Measurements from ENCODE around the gene CHDH. TPM values are rescaled to one million over a fixed set of nuclear protein-coding genes. Genes with fewer than 3 reads are reported as not detected.

Gene CHDH
- total RNA-seq, 1 experiment from 2014 or later: 5.1 TPM

GRCh38 chr3:53803816-53804695 lies 42.2 kb downstream of the CHDH start:
- ChIA-PET CTCF (no interaction called here), POLR2A (ENCODE audit: unreplicated experiment) (no interaction called here)
- Histone ChIP-seq H3K9me3 (ENCODE audit: low read length) (no peaks in the 10 kb centered on the region), H3F3A (ENCODE audit: low read length, unreplicated experiment) (no peaks in the 10 kb centered on the region), H3K79me2 (ENCODE audit: low read length) (no peaks in the 10 kb centered on the region), H3K27me3 (ENCODE audit: low read length) (peaks cover 89% of the 10 kb centered on the region), H3K36me3 (ENCODE audit: low read depth, low read length) (no peaks in the 10 kb centered on the region), H3K9me2 (replicated peaks; ENCODE audit: low read length) (no peaks in the 10 kb centered on the region), H2AFZ (ENCODE audit: low read length) (no peak overlapping the region), H4K20me1 (ENCODE audit: low read length) (no peaks in the 10 kb centered on the region), H3K4me1 (ENCODE audit: insufficient read depth, low read length) (no peaks in the 10 kb centered on the region), H3K4me2 (ENCODE audit: low read length) (no peak overlapping the region), H3K4me3 (ENCODE audit: low read length) (no peak overlapping the region), H3K9ac (ENCODE audit: low read length) (no peak overlapping the region), H3K27ac (ENCODE audit: low read length) (no peak overlapping the region)
- ATAC-seq (no peak), DNase-seq (no peak)
- intact Hi-C loops (cut with micrococcal nuclease): no loop called here
- no peak for TF ChIP-seq EZH2phosphoT487 (IDR thresholded peaks at IDR 0.05; ENCODE audit: borderline replicate concordance, low read length)
- no TSS peak for BruUV-seq (replicated peaks)

DNA sequence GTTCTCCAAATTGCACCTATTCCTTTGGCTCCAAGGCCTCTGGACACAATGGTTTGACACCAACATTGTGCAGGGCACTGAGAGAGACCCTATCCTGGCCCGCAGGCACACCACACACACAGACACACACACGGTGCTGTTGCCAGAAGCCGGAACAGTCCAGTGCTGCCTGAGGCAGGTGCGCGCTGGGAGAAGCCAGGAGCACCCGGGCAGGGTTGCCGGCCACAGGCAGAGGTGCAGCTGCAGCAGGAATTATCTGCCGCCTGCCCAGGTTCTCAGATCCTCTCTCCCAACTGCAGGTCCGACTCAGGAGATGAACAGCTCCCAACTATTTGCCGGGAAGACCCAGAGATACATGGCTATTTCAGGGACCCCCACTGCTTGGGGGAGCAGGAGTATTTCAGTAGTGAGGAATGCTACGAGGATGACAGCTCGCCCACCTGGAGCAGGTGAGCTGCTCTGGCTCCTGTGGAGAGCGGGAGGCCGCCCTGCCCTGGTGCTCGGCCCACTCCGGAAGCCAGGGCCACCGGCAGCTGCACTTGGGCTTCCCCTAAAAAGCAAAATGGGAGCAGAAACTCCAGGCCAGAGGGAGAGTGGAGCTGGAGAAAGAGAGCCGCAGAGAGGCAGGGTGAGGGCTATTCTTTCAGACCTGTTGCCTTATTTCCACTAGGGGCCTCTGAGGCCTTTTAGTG lies 42.9 kb downstream of the CHDH start:
- H4K20me1 ChIP-seq (ENCODE audit: low read length): no peaks in the 10 kb centered on the region
- no peaks in the 10 kb centered on the region for H3K36me3 ChIP-seq (ENCODE audit: low read depth, low read length)
- no peak overlapping the region for H3K4me2 ChIP-seq (ENCODE audit: low read length)
- no peaks in the 10 kb centered on the region for H3F3A ChIP-seq (ENCODE audit: low read length, unreplicated experiment)
- no peak overlapping the region for H2AFZ ChIP-seq (ENCODE audit: low read length)
- H3K9me3 ChIP-seq (ENCODE audit: low read length): no peaks in the 10 kb centered on the region
- DNase-seq (no peak), ATAC-seq (no peak)
- no peak for TF ChIP-seq EZH2 (IDR thresholded peaks at IDR 0.05; ENCODE audit: low read length, unreplicated experiment)
- TF ChIP-seq CTCF (conservative IDR thresholded peaks at IDR 0.05; ENCODE audit: low read depth, low read length): no peak
- TF ChIP-seq EZH2phosphoT487 (IDR thresholded peaks at IDR 0.05; ENCODE audit: borderline replicate concordance, low read length): no peak
- no peaks in the 10 kb centered on the region for H3K4me1 ChIP-seq (ENCODE audit: insufficient read depth, low read length)
- H3K27me3 ChIP-seq (ENCODE audit: low read length): peaks cover 86% of the 10 kb centered on the region
- intact Hi-C loops (cut with micrococcal nuclease): no loop called here
- H3K4me3 ChIP-seq (ENCODE audit: low read length): no peak overlapping the region
- no peaks in the 10 kb centered on the region for H3K79me2 ChIP-seq (ENCODE audit: low read length)
- no peak overlapping the region for H3K9ac ChIP-seq (ENCODE audit: low read length)
- H3K27ac ChIP-seq (ENCODE audit: low read length): no peak overlapping the region
- BruUV-seq (replicated peaks): no TSS peak
- POLR2A ChIA-PET (ENCODE audit: unreplicated experiment): no interaction called here
- CTCF ChIA-PET: no interaction called here
- no peaks in the 10 kb centered on the region for H3K9me2 ChIP-seq (replicated peaks; ENCODE audit: low read length)

DNA sequence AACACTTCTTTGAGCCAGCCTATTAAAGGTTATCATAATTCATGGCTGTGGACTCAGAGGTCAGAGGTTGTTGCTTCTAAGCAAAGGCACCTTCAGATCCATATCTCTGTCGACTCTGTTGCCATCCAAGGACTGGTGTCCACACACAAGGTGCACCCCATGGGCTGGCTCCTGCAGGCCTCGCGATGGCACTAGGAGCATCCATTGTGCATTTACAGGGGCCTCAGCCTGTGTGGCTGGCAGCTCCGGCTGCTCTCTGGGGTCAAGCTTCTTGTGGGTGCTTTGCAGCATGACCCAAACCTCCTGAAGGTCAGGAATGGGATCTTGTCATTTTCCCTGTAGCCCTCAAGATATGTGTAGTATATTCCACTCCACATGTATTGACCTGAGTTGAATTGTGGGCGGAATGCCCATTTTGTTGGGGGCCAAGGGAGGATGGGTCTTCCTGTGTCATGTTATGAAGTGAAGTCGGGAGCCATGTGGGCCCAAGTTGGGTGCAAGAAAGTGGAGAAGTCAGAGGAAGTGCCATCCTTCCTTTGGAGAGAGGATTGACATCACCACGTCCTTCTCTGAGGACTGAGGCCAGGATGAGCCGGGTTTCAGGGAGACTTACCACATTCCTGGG lies 43.9 kb downstream of the CHDH start:
- CTCF ChIA-PET: no interaction called here

More for the DNA sequence above, 43.9 kb downstream of the CHDH start:
- Histone ChIP-seq H3K9me2 (replicated peaks; ENCODE audit: low read length) (no peaks in the 10 kb centered on the region), H3K4me1 (ENCODE audit: insufficient read depth, low read length) (no peaks in the 10 kb centered on the region), H3F3A (ENCODE audit: low read length, unreplicated experiment) (no peaks in the 10 kb centered on the region), H3K9ac (ENCODE audit: low read length) (no peak overlapping the region), H3K36me3 (ENCODE audit: low read depth, low read length) (no peaks in the 10 kb centered on the region), H3K27me3 (ENCODE audit: low read length) (peaks cover 82% of the 10 kb centered on the region), H3K4me3 (ENCODE audit: low read length) (no peak overlapping the region), H3K9me3 (ENCODE audit: low read length) (no peaks in the 10 kb centered on the region), H3K27ac (ENCODE audit: low read length) (no peak overlapping the region), H4K20me1 (ENCODE audit: low read length) (no peaks in the 10 kb centered on the region), H2AFZ (ENCODE audit: low read length) (no peak overlapping the region), H3K4me2 (ENCODE audit: low read length) (no peak overlapping the region), H3K79me2 (ENCODE audit: low read length) (no peaks in the 10 kb centered on the region)
- no peak for DNase-seq
- POLR2A ChIA-PET (ENCODE audit: unreplicated experiment): no interaction called here
- TF ChIP-seq EZH2 (IDR thresholded peaks at IDR 0.05; ENCODE audit: low read length, unreplicated experiment): no peak
- TF ChIP-seq EZH2phosphoT487 (IDR thresholded peaks at IDR 0.05; ENCODE audit: borderline replicate concordance, low read length): no peak
- TF ChIP-seq CTCF (conservative IDR thresholded peaks at IDR 0.05; ENCODE audit: low read depth, low read length): no peak
- no peak for ATAC-seq
- intact Hi-C loops (cut with micrococcal nuclease): no loop called here
- BruUV-seq (replicated peaks): no TSS peak

All from PC-3 (cell line).